IMR-90 (cell line): ENCODE measurements around the gene WDR70. TPM values are rescaled to one million over a fixed set of nuclear protein-coding genes. Genes with fewer than 3 reads are reported as not detected.
"Not testable (repeated sequence)": the region's sequence is repeated elsewhere in the genome, so short reads cannot be mapped to it uniquely, and the experiment has no call there.

ENCODE experiments used
- ATAC-seq: fragments of 200-7000 bp; cut with Tn5 transposase; 2 replicates; pipeline ENCODE4 v1.9.1; 2020; ENCODE audit warnings: low read depth, mild to moderate bottlenecking, moderate library complexity
- BruUV-seq: library from RNA; stranded (reverse); fragments of 400-500 nt; replicated peaks from 2 replicates; lab custom pipeline; 2021; lab: Mats Ljungman, UMichigan
- CTCF ChIA-PET: fragments of 300-600 bp; formaldehyde crosslinking; extraction: SDS; loops from one replicate; lab custom pipeline; 2021; ENCODE audit warnings: antibody characterized with exemption; lab: Yijun Ruan, JAX
- POLR2A ChIA-PET: fragments of 300-600 bp; sonication (Branson Sonifier 250); formaldehyde crosslinking; loops from one replicate; lab custom pipeline; 2022; ENCODE audit warnings: antibody characterized with exemption; ENCODE audit not compliant: unreplicated experiment; lab: Charles Lee
- DNase-seq: peaks from one replicate; pipeline ENCODE4 v3.0.0; 2013
- H2AFZ ChIP-seq: replicated peaks from 2 replicates; pipeline ENCODE3; 2013; ENCODE audit warnings: low read length, mild to moderate bottlenecking; ENCODE audit not compliant: poor library complexity
- H2AK5ac ChIP-seq: 2 replicates; pipeline ENCODE4 v1.6.1; 2013; ENCODE audit warnings: low read depth, low read length, inconsistent platforms
- H2AK9ac ChIP-seq: replicated peaks from 2 replicates; pipeline ENCODE3; 2013; ENCODE audit warnings: mild to moderate bottlenecking, low read depth, low read length, moderate library complexity; ENCODE audit not compliant: poor library complexity
- H2BK120ac ChIP-seq: 2 replicates; pipeline ENCODE4 v1.6.1; 2013; ENCODE audit warnings: low read depth, low read length, inconsistent platforms
- H2BK15ac ChIP-seq: 3 replicates; pipeline ENCODE4 v1.6.1; 2013; ENCODE audit warnings: low read depth, low read length, inconsistent platforms
- H2BK20ac ChIP-seq: 2 replicates; pipeline ENCODE4 v1.6.1; 2013; ENCODE audit warnings: low read depth, mild to moderate bottlenecking, inconsistent platforms, low read length, moderate library complexity
- H2BK5ac ChIP-seq: 2 replicates; pipeline ENCODE4 v1.6.1; 2013; ENCODE audit warnings: mild to moderate bottlenecking, low read depth, low read length, inconsistent platforms; ENCODE audit not compliant: poor library complexity, severe bottlenecking
- H3K14ac ChIP-seq: replicated peaks from 2 replicates; pipeline ENCODE4 v1.6.1; 2013; ENCODE audit warnings: low read depth, low read length, inconsistent platforms
- H3K18ac ChIP-seq: 2 replicates; pipeline ENCODE4 v1.6.1; 2013; ENCODE audit warnings: low read depth, low read length, control low read depth
- H3K23ac ChIP-seq: 2 replicates; pipeline ENCODE4 v1.6.1; 2013; ENCODE audit warnings: low read depth, low read length, inconsistent platforms
- H3K27ac ChIP-seq: 2 replicates; pipeline ENCODE4 v1.5.1; 2013; ENCODE audit warnings: mild to moderate bottlenecking, control low read depth, low read length; ENCODE audit not compliant: insufficient read depth
- H3K27me3 ChIP-seq: 2 replicates; pipeline ENCODE4 v1.6.1; 2013; ENCODE audit warnings: low read length; ENCODE audit not compliant: control insufficient read depth, insufficient read depth
- H3K36me3 ChIP-seq: 2 replicates; pipeline ENCODE4 v1.6.1; 2013; ENCODE audit warnings: low read length, mixed read lengths; ENCODE audit not compliant: control insufficient read depth, insufficient read depth
- H3K4ac ChIP-seq: 2 replicates; pipeline ENCODE4 v1.6.1; 2013; ENCODE audit warnings: low read depth, low read length, inconsistent platforms
- H3K4me1 ChIP-seq: 2 replicates; pipeline ENCODE4 v1.6.1; 2013; ENCODE audit warnings: low read length, mixed read lengths; ENCODE audit not compliant: control insufficient read depth, insufficient read depth
- H3K4me2 ChIP-seq: 2 replicates; pipeline ENCODE4 v1.6.1; 2013; ENCODE audit warnings: low read depth, mild to moderate bottlenecking, control low read depth, low read length, moderate library complexity
- H3K4me3 ChIP-seq: 2 replicates; pipeline ENCODE4 v1.5.1; 2013; ENCODE audit warnings: low read depth, mild to moderate bottlenecking, control low read depth, low read length, moderate library complexity; ENCODE audit not compliant: insufficient read depth
- H3K56ac ChIP-seq: 2 replicates; pipeline ENCODE4 v1.6.1; 2013; ENCODE audit warnings: low read length, inconsistent platforms; ENCODE audit not compliant: insufficient read depth; ENCODE audit errors: extremely low read depth
- H3K79me1 ChIP-seq, 2 experiments: 2 replicates each; pipeline ENCODE4 v1.6.1; 2013; ENCODE audit warnings: low read length in 2 of 2, inconsistent platforms in 1 of 2, low read depth in 1 of 2
- H3K9ac ChIP-seq: 2 replicates; pipeline ENCODE4 v1.6.1; 2013; ENCODE audit warnings: low read depth, low read length, control low read depth
- H3K9me1 ChIP-seq: 2 replicates; pipeline ENCODE4 v1.6.1; 2013; ENCODE audit warnings: low read length, inconsistent platforms; ENCODE audit not compliant: insufficient read depth
- H3K9me3 ChIP-seq: 2 replicates; pipeline ENCODE4 v1.6.1; 2013; ENCODE audit warnings: low read length; ENCODE audit not compliant: control insufficient read depth, insufficient read depth
- H4K20me1 ChIP-seq: 2 replicates; pipeline ENCODE4 v1.6.1; 2013; ENCODE audit warnings: low read length, inconsistent platforms; ENCODE audit not compliant: insufficient read depth
- H4K5ac ChIP-seq: 2 replicates; pipeline ENCODE4 v1.6.1; 2013; ENCODE audit warnings: mild to moderate bottlenecking, low read depth, low read length, control low read depth
- H4K8ac ChIP-seq, 2 experiments: 2 replicates each; pipeline ENCODE4 v1.6.1; 2013; ENCODE audit warnings: low read depth in 2 of 2, low read length in 2 of 2, control low read depth in 1 of 2, inconsistent platforms in 1 of 2
- H4K91ac ChIP-seq: 2 replicates; pipeline ENCODE4 v1.6.1; 2013; ENCODE audit warnings: low read depth, low read length, inconsistent platforms; ENCODE audit not compliant: insufficient read depth
- WGBS, 2 experiments: methylation state at CpG; one replicate each; pipeline versions ENCODE4 v1.1.5 to v1.1.7; 2013; ENCODE audit warnings: missing lambda C conversion rate in 2 of 2; ENCODE audit not compliant: insufficient read length in 1 of 2; ENCODE audit errors: extremely low coverage in 2 of 2; 5-methylcytosine and 5-hydroxymethylcytosine counted together
- dilution Hi-C: fragments of 300-500 bp; cut with HindIII; formaldehyde crosslinking; loops from one replicate; pipeline ENCODE4 v1.14.3; 2018; ENCODE audit warnings: low sequenced_read_pairs; ENCODE audit not compliant: unreplicated experiment
- in situ Hi-C: fragments of 300-500 bp; cut with MboI; formaldehyde crosslinking; loops from 3 replicates; pipeline ENCODE4 v1.14.3; 2019; ENCODE audit warnings: low sequenced_read_pairs, inconsistent platforms, mixed read lengths
- intact Hi-C: fragments of 100-400 bp; cut with micrococcal nuclease; formaldehyde crosslinking; loops from 2 replicates; pipeline ENCODE4 v1.10.0; 2022
- polyA plus RNA-seq, 3 experiments: library from polyadenylated mRNA; depleted of rRNA; stranded (reverse); fragments of >200 nt; gene quantifications; 2 replicates each; pipeline ENCODE4 v1.2.3, GENCODE V29; 2012; ENCODE audit warnings: low replicate concordance in 1 of 3
- total RNA-seq: library from RNA; depleted of rRNA; stranded (reverse); fragments of >200 nt; gene quantifications from 2 replicates; pipeline ENCODE4 v1.2.3, GENCODE V29; 2012

Gene WDR70
- total and polyA plus RNA-seq, 2 of the 4 experiments (the other 2 are of a cell fraction), result 16.7 to 29.9 TPM

GRCh38 chr5:37594864-37595263 lies 215.7 kb downstream of the WDR70 start:
- dilution Hi-C loops, H3K79me1 ChIP-seq, H4K5ac ChIP-seq, H3K4ac ChIP-seq, H2AK9ac ChIP-seq, intact Hi-C loops, BruUV-seq, H3K56ac ChIP-seq, H3K9me3 ChIP-seq, in situ Hi-C loops, H3K4me3 ChIP-seq, ATAC-seq, H4K91ac ChIP-seq, H3K23ac ChIP-seq, H2BK15ac ChIP-seq, H3K27ac ChIP-seq, H3K4me1 ChIP-seq, POLR2A ChIA-PET, H2AFZ ChIP-seq, H3K9me1 ChIP-seq, H3K27me3 ChIP-seq, H4K20me1 ChIP-seq, H2AK5ac ChIP-seq, H3K14ac ChIP-seq, H3K9ac ChIP-seq, H3K18ac ChIP-seq, DNase-seq, H2BK5ac ChIP-seq, H4K8ac ChIP-seq, H2BK20ac ChIP-seq, H2BK120ac ChIP-seq, H3K4me2 ChIP-seq, H3K36me3 ChIP-seq: not testable (repeated sequence)
- WGBS, 2 experiments, result no CpG with 5 or more reads among the region's 2 CpGs
- CTCF ChIA-PET, result interaction anchor here (1.0 kb wide), 1 partner anchor 25 kb away, joined by 3 read pairs; no protein-coding TSS in a partner anchor
